ENCODE measurements around the gene DBF4B.

GRCh38 chr17:44759086-44759915 lies 50.8 kb downstream of the DBF4B start:
- no peak for TF ChIP-seq CTCF (IDR thresholded peaks at IDR 0.05; ENCODE audit: borderline replicate concordance, extremely low read depth, low read length, poor library complexity, severe bottlenecking)
- peak; percentile 51 for TF ChIP-seq EZH2 (IDR thresholded peaks at IDR 0.05; ENCODE audit: borderline replicate concordance, low read depth, low read length, severe bottlenecking)

Measured in DND-41 (cell line).